DOHH2 (cell line): ENCODE results near the gene RBBP8NL.

Experiments
- EZH2phosphoT487 ChIP-seq: fragments of 200-600 bp; sonication (generic); IDR thresholded peaks from 2 replicates; pipeline ENCODE4 v1.6.1; 2017; ENCODE audit warnings: borderline replicate concordance, mild to moderate bottlenecking, antibody characterized with exemption, low read length, moderate library complexity, mixed read lengths
- TF ChIP-seq, protein P1 (sequence below): fragments of 200-600 bp; sonication (generic); IDR thresholded peaks from one replicate; pipeline ENCODE4 v1.5.1; 2014; ENCODE audit warnings: antibody characterized with exemption, mild to moderate bottlenecking, low read depth, low read length; ENCODE audit not compliant: poor library complexity, severe bottlenecking

DNA sequence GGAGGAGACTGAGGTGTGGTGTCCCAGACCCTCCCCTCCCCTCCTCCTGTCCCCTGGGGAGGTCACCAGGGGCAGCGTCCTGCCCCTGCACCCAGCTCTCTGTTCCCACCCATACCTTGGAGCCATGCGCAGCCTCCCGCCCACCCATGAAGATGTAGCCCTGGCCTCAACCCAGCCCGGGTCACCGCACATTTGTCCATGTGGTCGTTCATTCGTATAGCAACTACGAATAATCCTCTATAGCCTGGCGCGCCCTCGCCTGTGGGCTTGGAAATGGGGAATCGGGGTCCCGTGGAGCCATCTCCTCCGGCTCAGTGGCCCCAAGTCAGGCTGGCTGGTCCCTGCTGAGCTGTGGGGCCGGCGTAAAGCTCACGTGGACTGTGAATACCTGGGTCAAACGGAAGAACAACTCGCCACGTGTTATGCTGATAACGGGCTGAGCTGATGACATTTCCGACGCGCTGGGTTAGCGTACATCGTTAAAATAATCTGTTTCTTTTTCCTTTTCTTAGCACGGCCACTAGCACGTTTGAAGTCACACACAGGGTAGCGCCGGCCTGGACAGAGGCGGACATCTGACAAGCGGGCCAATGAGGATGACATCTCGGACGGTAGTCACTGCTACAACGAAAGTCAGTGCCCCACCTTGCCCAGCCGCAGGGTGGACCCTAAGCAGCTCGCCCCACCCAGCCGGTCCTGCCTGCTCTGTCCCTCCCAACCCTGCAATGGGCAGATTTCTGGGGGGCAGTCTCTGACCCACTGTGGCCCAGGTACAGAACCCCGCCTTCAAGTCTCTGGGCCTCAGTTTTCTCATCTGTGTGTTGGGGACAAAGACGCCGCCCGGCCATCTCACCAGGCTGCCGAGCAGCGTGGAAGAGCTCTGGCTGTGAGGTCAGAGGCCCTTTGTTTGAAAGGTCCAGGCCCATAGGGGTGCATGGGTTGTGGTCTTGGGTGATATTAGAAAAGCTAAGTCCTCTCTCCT lies 19.8 kb upstream of the RBBP8NL start:
- TF ChIP-seq, protein P1, sequence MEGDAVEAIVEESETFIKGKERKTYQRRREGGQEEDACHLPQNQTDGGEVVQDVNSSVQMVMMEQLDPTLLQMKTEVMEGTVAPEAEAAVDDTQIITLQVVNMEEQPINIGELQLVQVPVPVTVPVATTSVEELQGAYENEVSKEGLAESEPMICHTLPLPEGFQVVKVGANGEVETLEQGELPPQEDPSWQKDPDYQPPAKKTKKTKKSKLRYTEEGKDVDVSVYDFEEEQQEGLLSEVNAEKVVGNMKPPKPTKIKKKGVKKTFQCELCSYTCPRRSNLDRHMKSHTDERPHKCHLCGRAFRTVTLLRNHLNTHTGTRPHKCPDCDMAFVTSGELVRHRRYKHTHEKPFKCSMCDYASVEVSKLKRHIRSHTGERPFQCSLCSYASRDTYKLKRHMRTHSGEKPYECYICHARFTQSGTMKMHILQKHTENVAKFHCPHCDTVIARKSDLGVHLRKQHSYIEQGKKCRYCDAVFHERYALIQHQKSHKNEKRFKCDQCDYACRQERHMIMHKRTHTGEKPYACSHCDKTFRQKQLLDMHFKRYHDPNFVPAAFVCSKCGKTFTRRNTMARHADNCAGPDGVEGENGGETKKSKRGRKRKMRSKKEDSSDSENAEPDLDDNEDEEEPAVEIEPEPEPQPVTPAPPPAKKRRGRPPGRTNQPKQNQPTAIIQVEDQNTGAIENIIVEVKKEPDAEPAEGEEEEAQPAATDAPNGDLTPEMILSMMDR, result no peak
- no peak for TF ChIP-seq EZH2phosphoT487
